SK-N-SH treated with all-trans-retinoic acid at 6 μM for 48 hours (cell line): ENCODE measurements around the gene CCR5AS.

Source experiments
- ATAC-seq: fragments of 200-7000 bp; cut with Tn5 transposase; 3 replicates; pipeline ENCODE4 v1.9.1; 2020; ENCODE audit warnings: mild to moderate bottlenecking, moderate library complexity
- ARNTL ChIP-seq: fragments of 450-650 bp; formaldehyde crosslinking; IDR thresholded peaks from 2 replicates; pipeline ENCODE4 v1.5.0; 2020; ENCODE audit warnings: low read depth, mild to moderate bottlenecking, moderate library complexity, borderline replicate concordance
- BACH2 ChIP-seq: fragments of 250-450 bp; sonication (Bioruptor Pico); IDR thresholded peaks from 2 replicates; pipeline ENCODE4 v1.9.0; 2021; ENCODE audit warnings: mild to moderate bottlenecking, borderline replicate concordance
- CSDC2 ChIP-seq: fragments of 250-450 bp; sonication (Bioruptor Pico); IDR thresholded peaks from 2 replicates; pipeline ENCODE4 v1.5.0; 2020; ENCODE audit warnings: mild to moderate bottlenecking, moderate library complexity
- ESRRG ChIP-seq: fragments of 250-450 bp; sonication (Bioruptor Pico); IDR thresholded peaks from 2 replicates; pipeline ENCODE4 v1.6.1; 2021; ENCODE audit warnings: mild to moderate bottlenecking
- GLIS3 ChIP-seq: fragments of 250-450 bp; sonication (Bioruptor Pico); IDR thresholded peaks from 2 replicates; pipeline ENCODE4 v1.5.0; 2020; ENCODE audit warnings: mild to moderate bottlenecking, moderate library complexity
- OSR1 ChIP-seq: fragments of 250-450 bp; sonication (Bioruptor Pico); IDR thresholded peaks from 2 replicates; pipeline ENCODE4 v1.8.0; 2022; ENCODE audit warnings: moderate library complexity, mild to moderate bottlenecking, inconsistent platforms
- PPARA ChIP-seq: fragments of 250-450 bp; sonication (Bioruptor Pico); IDR thresholded peaks from 2 replicates; pipeline ENCODE4 v1.5.0; 2020; ENCODE audit warnings: mild to moderate bottlenecking, borderline replicate concordance
- RARB ChIP-seq: fragments of 250-450 bp; sonication (Bioruptor Pico); IDR thresholded peaks from 2 replicates; pipeline ENCODE4 v1.8.0; 2021; ENCODE audit warnings: mild to moderate bottlenecking, moderate library complexity
- TCF4 ChIP-seq: fragments of 250-450 bp; sonication (Bioruptor Pico); IDR thresholded peaks from 2 replicates; pipeline ENCODE4 v1.8.0; 2021; ENCODE audit warnings: mild to moderate bottlenecking, moderate library complexity, borderline replicate concordance
- TOX ChIP-seq: fragments of 250-450 bp; sonication (Bioruptor Pico); IDR thresholded peaks from 2 replicates; pipeline ENCODE4 v1.8.0; 2021; ENCODE audit warnings: mild to moderate bottlenecking, moderate library complexity, borderline replicate concordance
- TSHZ2 ChIP-seq: fragments of 250-450 bp; sonication (Bioruptor Pico); IDR thresholded peaks from 2 replicates; pipeline ENCODE4 v1.5.0; 2020; ENCODE audit warnings: mild to moderate bottlenecking, moderate library complexity
- ZC3H10 ChIP-seq: fragments of 250-450 bp; sonication (Bioruptor Pico); IDR thresholded peaks from 2 replicates; pipeline ENCODE4 v1.5.1; 2021; ENCODE audit warnings: mild to moderate bottlenecking, moderate library complexity
- ZFP3 ChIP-seq: fragments of 250-450 bp; sonication (Bioruptor Pico); IDR thresholded peaks from 2 replicates; pipeline ENCODE4 v1.5.0; 2020; ENCODE audit warnings: mild to moderate bottlenecking, moderate library complexity
- ZFP30 ChIP-seq: fragments of 450-650 bp; formaldehyde crosslinking; IDR thresholded peaks from 2 replicates; pipeline ENCODE4 v1.5.0; 2022; ENCODE audit warnings: mild to moderate bottlenecking, moderate library complexity
- ZNF565 ChIP-seq: fragments of 450-650 bp; formaldehyde crosslinking; conservative IDR thresholded peaks from 2 replicates; pipeline ENCODE4 v1.5.0; 2020; ENCODE audit warnings: low read depth, mild to moderate bottlenecking, moderate library complexity
- ZNF70 ChIP-seq: fragments of 450-650 bp; formaldehyde crosslinking; IDR thresholded peaks from 2 replicates; pipeline ENCODE4 v1.5.0; 2020; ENCODE audit warnings: mild to moderate bottlenecking, moderate library complexity
- ZNF8 ChIP-seq: fragments of 450-650 bp; formaldehyde crosslinking; IDR thresholded peaks from 2 replicates; pipeline ENCODE4 v1.5.0; 2020; ENCODE audit warnings: mild to moderate bottlenecking, moderate library complexity
- TF ChIP-seq, protein P1 (sequence below): fragments of 250-450 bp; sonication (Bioruptor Pico); IDR thresholded peaks from 2 replicates; pipeline ENCODE4 v1.8.0; 2021; ENCODE audit warnings: low read depth, mild to moderate bottlenecking, moderate library complexity, borderline replicate concordance
- TF ChIP-seq, protein P2 (sequence below): fragments of 250-450 bp; sonication (Bioruptor Pico); IDR thresholded peaks from 2 replicates; pipeline ENCODE4 v1.5.1; 2021; ENCODE audit warnings: mild to moderate bottlenecking, moderate library complexity
- TF ChIP-seq, protein P3 (sequence below): fragments of 250-450 bp; sonication (Bioruptor Pico); IDR thresholded peaks from 2 replicates; pipeline ENCODE4 v1.8.0; 2020; ENCODE audit warnings: mild to moderate bottlenecking, moderate library complexity, borderline replicate concordance

The CCR5AS gene

GRCh38 chr3:46371519-46372340, 35.1 kb downstream of the CCR5AS start:
- ATAC-seq = no peak

DNA sequence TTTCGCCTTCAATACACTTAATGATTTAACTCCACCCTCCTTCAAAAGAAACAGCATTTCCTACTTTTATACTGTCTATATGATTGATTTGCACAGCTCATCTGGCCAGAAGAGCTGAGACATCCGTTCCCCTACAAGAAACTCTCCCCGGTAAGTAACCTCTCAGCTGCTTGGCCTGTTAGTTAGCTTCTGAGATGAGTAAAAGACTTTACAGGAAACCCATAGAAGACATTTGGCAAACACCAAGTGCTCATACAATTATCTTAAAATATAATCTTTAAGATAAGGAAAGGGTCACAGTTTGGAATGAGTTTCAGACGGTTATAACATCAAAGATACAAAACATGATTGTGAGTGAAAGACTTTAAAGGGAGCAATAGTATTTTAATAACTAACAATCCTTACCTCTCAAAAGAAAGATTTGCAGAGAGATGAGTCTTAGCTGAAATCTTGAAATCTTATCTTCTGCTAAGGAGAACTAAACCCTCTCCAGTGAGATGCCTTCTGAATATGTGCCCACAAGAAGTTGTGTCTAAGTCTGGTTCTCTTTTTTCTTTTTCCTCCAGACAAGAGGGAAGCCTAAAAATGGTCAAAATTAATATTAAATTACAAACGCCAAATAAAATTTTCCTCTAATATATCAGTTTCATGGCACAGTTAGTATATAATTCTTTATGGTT, 35.9 kb downstream of the CCR5AS start, which contains the start of gene CCR5:
TSS of gene CCR5 (plus strand) at position 108 of the 680 bp plus-strand sequence. CDS start 1,957 bp downstream, outside the sequence.
- TF ChIP-seq ESRRG (no peak), ZFP3 (no peak), GLIS3 (CRISPR knock-in tag) (no peak), ZNF8 (CRISPR knock-in tag) (no peak), CSDC2 (CRISPR knock-in tag) (no peak), ZFP30 (no peak)
- TF ChIP-seq, protein P1, sequence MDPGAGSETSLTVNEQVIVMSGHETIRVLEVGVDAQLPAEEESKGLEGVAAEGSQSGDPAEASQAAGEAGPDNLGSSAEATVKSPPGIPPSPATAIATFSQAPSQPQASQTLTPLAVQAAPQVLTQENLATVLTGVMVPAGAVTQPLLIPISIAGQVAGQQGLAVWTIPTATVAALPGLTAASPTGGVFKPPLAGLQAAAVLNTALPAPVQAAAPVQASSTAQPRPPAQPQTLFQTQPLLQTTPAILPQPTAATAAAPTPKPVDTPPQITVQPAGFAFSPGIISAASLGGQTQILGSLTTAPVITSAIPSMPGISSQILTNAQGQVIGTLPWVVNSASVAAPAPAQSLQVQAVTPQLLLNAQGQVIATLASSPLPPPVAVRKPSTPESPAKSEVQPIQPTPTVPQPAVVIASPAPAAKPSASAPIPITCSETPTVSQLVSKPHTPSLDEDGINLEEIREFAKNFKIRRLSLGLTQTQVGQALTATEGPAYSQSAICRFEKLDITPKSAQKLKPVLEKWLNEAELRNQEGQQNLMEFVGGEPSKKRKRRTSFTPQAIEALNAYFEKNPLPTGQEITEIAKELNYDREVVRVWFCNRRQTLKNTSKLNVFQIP (CRISPR knock-in tag) = no peak
- TF ChIP-seq, protein P2, sequence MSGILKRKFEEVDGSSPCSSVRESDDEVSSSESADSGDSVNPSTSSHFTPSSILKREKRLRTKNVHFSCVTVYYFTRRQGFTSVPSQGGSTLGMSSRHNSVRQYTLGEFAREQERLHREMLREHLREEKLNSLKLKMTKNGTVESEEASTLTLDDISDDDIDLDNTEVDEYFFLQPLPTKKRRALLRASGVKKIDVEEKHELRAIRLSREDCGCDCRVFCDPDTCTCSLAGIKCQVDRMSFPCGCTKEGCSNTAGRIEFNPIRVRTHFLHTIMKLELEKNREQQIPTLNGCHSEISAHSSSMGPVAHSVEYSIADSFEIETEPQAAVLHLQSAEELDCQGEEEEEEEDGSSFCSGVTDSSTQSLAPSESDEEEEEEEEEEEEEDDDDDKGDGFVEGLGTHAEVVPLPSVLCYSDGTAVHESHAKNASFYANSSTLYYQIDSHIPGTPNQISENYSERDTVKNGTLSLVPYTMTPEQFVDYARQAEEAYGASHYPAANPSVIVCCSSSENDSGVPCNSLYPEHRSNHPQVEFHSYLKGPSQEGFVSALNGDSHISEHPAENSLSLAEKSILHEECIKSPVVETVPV (CRISPR knock-in tag) = no peak
- TF ChIP-seq, protein P3, sequence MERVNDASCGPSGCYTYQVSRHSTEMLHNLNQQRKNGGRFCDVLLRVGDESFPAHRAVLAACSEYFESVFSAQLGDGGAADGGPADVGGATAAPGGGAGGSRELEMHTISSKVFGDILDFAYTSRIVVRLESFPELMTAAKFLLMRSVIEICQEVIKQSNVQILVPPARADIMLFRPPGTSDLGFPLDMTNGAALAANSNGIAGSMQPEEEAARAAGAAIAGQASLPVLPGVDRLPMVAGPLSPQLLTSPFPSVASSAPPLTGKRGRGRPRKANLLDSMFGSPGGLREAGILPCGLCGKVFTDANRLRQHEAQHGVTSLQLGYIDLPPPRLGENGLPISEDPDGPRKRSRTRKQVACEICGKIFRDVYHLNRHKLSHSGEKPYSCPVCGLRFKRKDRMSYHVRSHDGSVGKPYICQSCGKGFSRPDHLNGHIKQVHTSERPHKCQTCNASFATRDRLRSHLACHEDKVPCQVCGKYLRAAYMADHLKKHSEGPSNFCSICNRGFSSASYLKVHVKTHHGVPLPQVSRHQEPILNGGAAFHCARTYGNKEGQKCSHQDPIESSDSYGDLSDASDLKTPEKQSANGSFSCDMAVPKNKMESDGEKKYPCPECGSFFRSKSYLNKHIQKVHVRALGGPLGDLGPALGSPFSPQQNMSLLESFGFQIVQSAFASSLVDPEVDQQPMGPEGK = no peak
- no peak for ATAC-seq

More at GRCh38 chr3:46371519-46372340, 35.1 kb downstream of the CCR5AS start:
- TF ChIP-seq ARNTL (CRISPR knock-in tag) (no peak), ZFP30 (no peak), ZNF565 (CRISPR knock-in tag) (no peak), ZNF8 (CRISPR knock-in tag) (no peak), ESRRG (no peak), ZC3H10 (CRISPR knock-in tag) (no peak), TCF4 (CRISPR knock-in tag) (no peak), BACH2 (CRISPR knock-in tag) (no peak), GLIS3 (CRISPR knock-in tag) (no peak), ZNF70 (CRISPR knock-in tag) (no peak), RARB (CRISPR knock-in tag) (no peak), OSR1 (CRISPR knock-in tag) (no peak), PPARA (CRISPR knock-in tag) (no peak)
- TF ChIP-seq, protein P2 (CRISPR knock-in tag) = no peak

DNA sequence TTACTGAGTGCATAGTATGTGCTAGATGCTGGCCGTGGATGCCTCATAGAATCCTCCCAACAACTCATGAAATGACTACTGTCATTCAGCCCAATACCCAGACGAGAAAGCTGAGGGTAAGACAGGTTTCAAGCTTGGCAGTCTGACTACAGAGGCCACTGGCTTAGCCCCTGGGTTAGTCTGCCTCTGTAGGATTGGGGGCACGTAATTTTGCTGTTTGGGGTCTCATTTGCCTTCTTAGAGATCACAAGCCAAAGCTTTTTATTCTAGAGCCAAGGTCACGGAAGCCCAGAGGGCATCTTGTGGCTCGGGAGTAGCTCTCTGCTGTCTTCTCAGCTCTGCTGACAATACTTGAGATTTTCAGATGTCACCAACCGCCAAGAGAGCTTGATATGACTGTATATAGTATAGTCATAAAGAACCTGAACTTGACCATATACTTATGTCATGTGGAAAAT, 37.2 kb downstream of the CCR5AS start:
- no peak for ATAC-seq

GRCh38 chr3:46369151-46369550, 37.7 kb downstream of the CCR5AS start:
- ATAC-seq = no peak
- TF ChIP-seq, protein P3 = no peak
- TF ChIP-seq ZNF565 (CRISPR knock-in tag) (no peak), BACH2 (CRISPR knock-in tag) (no peak), ARNTL (CRISPR knock-in tag) (no peak), TSHZ2 (no peak), ZNF70 (CRISPR knock-in tag) (no peak), PPARA (CRISPR knock-in tag) (no peak), GLIS3 (CRISPR knock-in tag) (no peak), ZFP3 (no peak), CSDC2 (CRISPR knock-in tag) (no peak), TOX (no peak)

More for the DNA sequence above, 37.2 kb downstream of the CCR5AS start:
- no peak for TF ChIP-seq BACH2 (CRISPR knock-in tag)
- TF ChIP-seq ZFP3 = no peak
- no peak for TF ChIP-seq CSDC2 (CRISPR knock-in tag)
- no peak for TF ChIP-seq ESRRG
